H9 (cell line): Measurements from ENCODE around the gene MYO5C. TPM values are rescaled to one million over a fixed set of nuclear protein-coding genes. Genes with fewer than 3 reads are reported as not detected.

Experiments used
- DNase-seq: peaks from one replicate; pipeline ENCODE4 v3.0.0-alpha.2; 2017
- H2AFZ ChIP-seq: one replicate; pipeline ENCODE4 v1.6.1; 2013; ENCODE audit warnings: mild to moderate bottlenecking, low read length, control low read depth, moderate library complexity
- H2AK5ac ChIP-seq: 2 replicates; pipeline ENCODE4 v1.6.1; 2013; ENCODE audit warnings: low read length, control low read depth, mixed read lengths; ENCODE audit not compliant: insufficient read length
- H2BK120ac ChIP-seq: one replicate; pipeline ENCODE4 v1.6.1; 2013; ENCODE audit warnings: low read depth, mild to moderate bottlenecking, low read length, control low read depth, inconsistent platforms; ENCODE audit not compliant: poor library complexity, severe bottlenecking
- H2BK12ac ChIP-seq: 2 replicates; pipeline ENCODE4 v1.6.1; 2013; ENCODE audit warnings: low read length, control low read depth, mixed read lengths, low read depth; ENCODE audit not compliant: insufficient read length
- H2BK15ac ChIP-seq: 2 replicates; pipeline ENCODE4 v1.6.1; 2013; ENCODE audit warnings: low read depth, low read length, control low read depth
- H2BK20ac ChIP-seq: one replicate; pipeline ENCODE4 v1.6.1; 2013; ENCODE audit warnings: low read depth, mild to moderate bottlenecking, low read length, control low read depth, inconsistent platforms; ENCODE audit not compliant: poor library complexity, severe bottlenecking
- H2BK5ac ChIP-seq: 2 replicates; pipeline ENCODE4 v1.6.1; 2013; ENCODE audit warnings: low read length, control low read depth, mixed read lengths; ENCODE audit not compliant: insufficient read length
- H3K14ac ChIP-seq: 2 replicates; pipeline ENCODE4 v1.6.1; 2013; ENCODE audit warnings: low read length, control low read depth; ENCODE audit not compliant: insufficient read depth
- H3K18ac ChIP-seq: 2 replicates; pipeline ENCODE4 v1.6.1; 2013; ENCODE audit warnings: low read depth, mild to moderate bottlenecking, mixed read lengths, low read length, control low read depth; ENCODE audit not compliant: insufficient read length
- H3K23ac ChIP-seq: 2 replicates; pipeline ENCODE4 v1.6.1; 2013; ENCODE audit warnings: low read length, control low read depth, mixed read lengths, low read depth; ENCODE audit not compliant: insufficient read length
- H3K23me2 ChIP-seq: 2 replicates; pipeline ENCODE4 v1.6.1; 2013; ENCODE audit warnings: low read depth, mild to moderate bottlenecking, mixed read lengths, low read length, control low read depth; ENCODE audit not compliant: insufficient read length, poor library complexity, severe bottlenecking
- H3K27ac ChIP-seq: 2 replicates; pipeline ENCODE4 v1.5.1; 2013; ENCODE audit warnings: low read length, control low read depth, mixed read lengths, low read depth; ENCODE audit not compliant: insufficient read length
- H3K27me3 ChIP-seq: 2 replicates; pipeline ENCODE4 v1.6.1; 2013; ENCODE audit warnings: low read length, control low read depth, inconsistent platforms; ENCODE audit not compliant: insufficient read depth
- H3K4ac ChIP-seq: 2 replicates; pipeline ENCODE4 v1.6.1; 2013; ENCODE audit warnings: low read depth, mild to moderate bottlenecking, control low read depth, inconsistent platforms, low read length, moderate library complexity
- H3K4me1 ChIP-seq: 2 replicates; pipeline ENCODE4 v1.6.1; 2013; ENCODE audit warnings: low read length, control low read depth, inconsistent platforms; ENCODE audit not compliant: insufficient read depth
- H3K4me2 ChIP-seq: 2 replicates; pipeline ENCODE4 v1.6.1; 2013; ENCODE audit warnings: low read length, control low read depth, mixed read lengths; ENCODE audit not compliant: insufficient read length, insufficient read depth
- H3K56ac ChIP-seq: 2 replicates; pipeline ENCODE4 v1.6.1; 2013; ENCODE audit warnings: low read depth, mild to moderate bottlenecking, mixed read lengths, low read length, control low read depth; ENCODE audit not compliant: insufficient read length
- H3K79me1 ChIP-seq: 2 replicates; pipeline ENCODE4 v1.6.1; 2013; ENCODE audit warnings: low read depth, mild to moderate bottlenecking, moderate library complexity, low read length, control low read depth, inconsistent platforms; ENCODE audit not compliant: insufficient read depth, poor library complexity, severe bottlenecking
- H3K79me2 ChIP-seq: 2 replicates; pipeline ENCODE4 v1.6.1; 2013; ENCODE audit warnings: low read length, control low read depth, inconsistent platforms; ENCODE audit not compliant: insufficient read depth
- H3K9ac ChIP-seq: 2 replicates; pipeline ENCODE4 v1.6.1; 2013; ENCODE audit warnings: low read length, control low read depth, mixed read lengths; ENCODE audit not compliant: insufficient read length; ENCODE audit errors: extremely low read depth
- H3K9me3 ChIP-seq: one replicate; pipeline ENCODE4 v1.6.1; 2013; ENCODE audit warnings: low read depth, low read length, inconsistent platforms; ENCODE audit not compliant: control insufficient read depth
- H3T11ph ChIP-seq: one replicate; pipeline ENCODE4 v1.6.1; 2013; ENCODE audit warnings: mild to moderate bottlenecking, low read length, control low read depth, inconsistent platforms
- H4K20me1 ChIP-seq: one replicate; pipeline ENCODE4 v1.6.1; 2013; ENCODE audit not compliant: control insufficient read depth, insufficient read length, insufficient read depth
- H4K5ac ChIP-seq: 2 replicates; pipeline ENCODE4 v1.6.1; 2013; ENCODE audit warnings: low read depth, mild to moderate bottlenecking, mixed read lengths, low read length, control low read depth; ENCODE audit not compliant: insufficient read length
- H4K8ac ChIP-seq: replicated peaks from 2 replicates; pipeline ENCODE4 v1.6.1; 2013; ENCODE audit warnings: low read length, control low read depth, mixed read lengths, low read depth; ENCODE audit not compliant: insufficient read length
- H4K91ac ChIP-seq: 2 replicates; pipeline ENCODE4 v1.6.1; 2013; ENCODE audit warnings: low read depth, mild to moderate bottlenecking, moderate library complexity, mixed read lengths, low read length, control low read depth; ENCODE audit not compliant: insufficient read length
- H3K27ac Mint-ChIP-seq, 3 experiments: 2 replicates in 2 of 3; 3 replicates in 1 of 3; pipeline ENCODE4 v1.8.0; 2020 to 2021; ENCODE audit warnings: mixed read lengths in 3 of 3, mild to moderate bottlenecking in 1 of 3, moderate library complexity in 1 of 3
- H3K27me3 Mint-ChIP-seq: 2 replicates; pipeline ENCODE4 v1.8.0; 2021; ENCODE audit warnings: low read depth, mild to moderate bottlenecking, moderate library complexity, mixed read lengths
- H3K36me3 Mint-ChIP-seq, 3 experiments: 2 replicates in 2 of 3; 3 replicates in 1 of 3; pipeline ENCODE4 v1.8.0; 2020 to 2021; ENCODE audit warnings: low read depth in 3 of 3, mixed read lengths in 3 of 3; ENCODE audit not compliant: insufficient read depth in 1 of 3
- H3K4me1 Mint-ChIP-seq, 2 experiments: 2 replicates each; pipeline ENCODE4 v1.8.0; 2020; ENCODE audit warnings: mixed read lengths in 2 of 2
- H3K4me3 Mint-ChIP-seq, 2 experiments: 2 replicates in 1 of 2; 3 replicates in 1 of 2; pipeline ENCODE4 v1.8.0; 2020 to 2021; ENCODE audit warnings: mild to moderate bottlenecking in 2 of 2, mixed read lengths in 2 of 2, moderate library complexity in 1 of 2
- H3K9me3 Mint-ChIP-seq, 2 experiments: 2 replicates in 1 of 2; 3 replicates in 1 of 2; pipeline ENCODE4 v1.8.0; 2020; ENCODE audit warnings: mild to moderate bottlenecking in 2 of 2, mixed read lengths in 2 of 2, moderate library complexity in 1 of 2
- CTCF ChIP-seq: fragments of 200-600 bp; sonication (generic); conservative IDR thresholded peaks from 3 replicates; pipeline ENCODE4 v1.8.0; 2021; ENCODE audit warnings: antibody characterized with exemption, mild to moderate bottlenecking
- WGBS: extraction: QIAGEN DNeasy Blood & Tissue Kit; methylation state at CpG from one replicate; pipeline ENCODE4 v1.1.7; 2013; ENCODE audit warnings: missing lambda C conversion rate, low lambda C conversion rate, mixed read lengths; ENCODE audit not compliant: insufficient read length; ENCODE audit errors: extremely low coverage; 5-methylcytosine and 5-hydroxymethylcytosine counted together
- total RNA-seq: library from RNA; stranded (reverse); gene quantifications from 2 replicates; pipeline ENCODE4 v1.2.1, GENCODE V29; 2021

Gene MYO5C
- total RNA-seq, 1 experiment from 2014 or later, result 22.2 TPM

- Histone ChIP-seq H3K27me3 (no peaks in the 10 kb centered on the region), H3K23me2 (no peaks in the 10 kb centered on the region), H3K23ac (no peak overlapping the region), H3K27ac (no peak overlapping the region), H3K4me2 (no peak overlapping the region), H2AFZ (no peak overlapping the region), H3K14ac (no peak overlapping the region), H2BK15ac (no peak overlapping the region), H2BK20ac (no peak overlapping the region), H4K5ac (no peak overlapping the region), H4K91ac (no peak overlapping the region), H3K9me3 (no peaks in the 10 kb centered on the region), H3K18ac (no peak overlapping the region), H3T11ph (no peak overlapping the region), H3K9ac (no peak overlapping the region), H2BK12ac (no peak overlapping the region), H3K79me2 (no peaks in the 10 kb centered on the region), H3K79me1 (no peaks in the 10 kb centered on the region), H4K20me1 (no peaks in the 10 kb centered on the region), H4K8ac (no peak overlapping the region), H2BK120ac (no peak overlapping the region), H3K56ac (no peak overlapping the region), H3K4me1 (no peaks in the 10 kb centered on the region), H3K4ac (no peak overlapping the region), H2BK5ac (no peak overlapping the region), H2AK5ac (no peak overlapping the region)
- Mint-ChIP-seq H3K36me3 (no peaks in the 10 kb centered on the region; a peak in 1 of 7 replicates), H3K4me1 (peaks cover 31% of the 10 kb centered on the region in 2 experiments), H3K9me3 (no peaks in the 10 kb centered on the region), H3K4me3 (no peak overlapping the region), H3K27me3 (no peaks in the 10 kb centered on the region), H3K27ac (no peak overlapping the region)
- no CpG with 5 or more reads among the region's 3 CpGs for WGBS
- no peak for TF ChIP-seq CTCF
- no peak for DNase-seq
These were observed 39.0 kb upstream of the MYO5C start for GRCh38 chr15:52334491-52335160.
